Cerebellar nuclear complex (tissue), 1 donor: ENCODE results near the gene P2RY8.
"Not testable (repeated sequence)": the region's sequence is repeated elsewhere in the genome, so short reads cannot be mapped to it uniquely, and the experiment has no call there.

Experiments used
- DNase-seq, 2 experiments: peaks; one replicate each; lab custom pipeline; 2025; lab: John Stamatoyannopoulos, UW

Gene P2RY8

GRCh38 chrX:1464041-1464970 lies 72.7 kb downstream of the P2RY8 start:
- no peak for DNase-seq

DNA sequence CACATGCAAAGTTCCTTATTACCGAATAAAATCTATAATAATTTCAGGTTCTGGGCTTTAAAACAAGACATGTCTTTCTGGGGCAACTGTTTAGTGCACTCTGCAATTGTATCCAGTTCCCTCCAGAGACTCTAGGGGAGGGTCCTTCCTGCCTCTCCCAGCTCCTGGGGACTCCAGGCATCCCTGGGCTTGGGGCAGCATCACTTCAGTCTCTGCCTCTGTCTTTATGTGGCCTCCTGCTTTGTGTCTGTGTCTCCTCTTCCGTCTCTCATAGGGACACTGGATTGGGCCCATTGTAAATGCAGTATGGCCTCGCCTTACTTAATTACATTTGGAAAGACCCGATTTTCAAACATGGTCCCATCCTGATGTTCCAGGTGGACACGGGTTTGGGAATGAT lies 73.4 kb downstream of the P2RY8 start:
- no peak for DNase-seq

- no peak for DNase-seq
Observed at GRCh38 chrX:1462596-1463251, 74.3 kb downstream of the P2RY8 start.

- DNase-seq: no peak
Observed at GRCh38 chrX:1462110-1462509, 74.9 kb downstream of the P2RY8 start.

GRCh38 chrX:1455948-1456280 lies 81.1 kb downstream of the P2RY8 start:
- DNase-seq: no peak

- DNase-seq: no peak
Observed at GRCh38 chrX:1453951-1454785, 82.8 kb downstream of the P2RY8 start.

DNA sequence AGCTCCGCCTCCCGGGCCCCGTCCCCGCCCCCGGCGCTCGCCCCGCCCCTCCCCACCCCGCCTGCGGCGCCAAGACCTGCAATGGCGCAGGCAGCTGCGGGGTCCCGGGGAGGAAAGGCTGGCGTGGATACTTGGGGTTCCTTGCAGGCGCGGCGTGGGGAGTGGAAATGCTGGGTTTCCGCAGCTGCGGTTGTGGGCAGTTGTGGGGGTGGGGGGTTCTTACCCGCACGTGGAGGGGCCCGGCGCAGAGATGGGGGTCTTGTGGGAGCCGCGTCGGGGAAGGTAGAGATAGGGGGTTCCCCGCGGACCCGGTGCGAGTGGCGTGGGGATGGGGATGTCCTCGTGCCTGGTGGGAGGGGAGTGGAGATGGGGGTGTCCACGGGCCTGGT lies 83.6 kb downstream of the P2RY8 start:
- no peak for DNase-seq

DNA sequence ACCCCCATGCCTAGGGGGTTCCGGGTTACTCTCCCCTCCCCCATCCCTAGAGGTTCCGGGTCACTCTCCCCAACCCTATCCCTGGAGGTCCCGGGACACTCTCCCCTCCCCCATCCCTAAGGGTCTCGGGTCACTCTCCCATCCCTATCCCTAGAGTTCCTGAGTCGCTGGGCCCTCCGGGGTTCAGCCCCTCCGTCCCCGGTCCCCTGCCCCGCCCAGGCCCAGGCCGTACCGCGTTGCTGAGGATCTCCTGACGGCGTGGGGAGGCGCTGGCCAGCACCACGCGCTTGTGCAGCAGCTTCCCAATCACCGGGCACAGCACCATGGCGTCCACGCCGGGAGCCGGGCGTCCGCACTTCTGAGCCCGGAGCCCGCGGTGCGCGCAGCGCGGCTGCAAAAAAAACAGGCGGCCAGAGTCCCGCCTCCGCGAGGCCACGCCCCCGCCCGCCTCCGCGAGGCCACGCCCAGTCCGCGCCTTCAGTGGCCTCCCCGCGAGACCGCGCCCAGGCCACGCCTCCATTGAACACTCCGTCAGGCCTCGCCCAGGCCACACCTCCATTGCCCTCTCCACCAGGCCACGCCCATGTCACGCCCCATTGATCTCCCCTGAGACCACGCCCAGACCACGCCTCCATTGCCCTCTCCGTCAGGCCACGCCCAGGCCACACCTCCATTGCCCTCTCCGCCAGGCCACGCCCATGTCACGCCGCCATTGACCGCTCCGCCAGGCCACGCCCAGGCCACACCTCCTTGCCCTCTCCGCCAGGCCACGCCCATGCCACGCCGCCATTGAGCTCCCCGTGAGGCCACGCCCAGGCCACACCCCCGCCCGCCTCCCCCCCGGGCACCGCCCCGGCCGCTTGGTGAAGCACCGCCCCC lies 84.2 kb downstream of the P2RY8 start, which contains the start of gene ASMTL:
TSS of gene ASMTL (minus strand) at position 394 of the 879 bp plus-strand sequence. CDS start at position 325, 69 bp downstream.
- no peak for DNase-seq

DNA sequence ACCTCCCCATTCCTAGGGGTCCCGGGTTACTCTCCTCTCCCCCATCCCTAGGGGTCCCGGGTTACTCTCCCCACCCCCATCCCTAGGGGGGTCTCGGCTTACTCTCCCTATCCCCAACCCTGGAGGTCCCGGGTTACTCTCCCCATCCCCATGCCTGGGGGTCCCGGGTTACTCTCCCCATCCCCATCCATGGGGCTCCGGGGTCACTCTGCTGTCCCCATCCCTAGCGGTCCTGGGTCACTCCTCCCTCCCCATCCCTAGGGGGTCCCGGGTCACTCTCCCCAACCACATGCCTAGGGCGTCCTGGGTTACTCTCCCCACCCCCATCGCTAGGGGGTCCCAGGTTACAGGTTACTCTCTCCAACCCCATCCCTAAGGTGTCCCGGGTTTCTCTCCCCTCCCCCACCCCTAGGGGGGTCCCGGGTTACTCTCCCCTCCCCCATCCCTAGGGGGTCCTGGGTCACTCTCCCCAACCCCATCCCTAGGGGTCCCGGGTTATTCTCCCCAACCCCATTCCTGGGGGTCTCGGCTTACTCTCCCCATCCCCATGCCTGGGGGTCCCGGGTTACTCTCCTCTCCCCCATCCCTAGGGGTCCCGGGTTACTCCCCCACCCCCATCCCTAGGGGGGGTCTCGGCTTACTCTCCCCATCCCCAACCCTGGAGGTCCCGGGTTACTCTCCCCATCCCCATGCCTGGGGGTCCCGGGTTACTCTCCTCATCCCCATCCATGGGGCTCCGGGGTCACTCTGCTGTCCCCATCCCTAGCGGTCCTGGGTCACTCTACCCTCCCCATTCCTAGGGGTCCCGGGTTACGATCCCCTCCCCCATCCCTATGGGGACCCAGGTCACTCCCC lies 85.1 kb downstream of the P2RY8 start:
- DNase-seq: no peak

DNA sequence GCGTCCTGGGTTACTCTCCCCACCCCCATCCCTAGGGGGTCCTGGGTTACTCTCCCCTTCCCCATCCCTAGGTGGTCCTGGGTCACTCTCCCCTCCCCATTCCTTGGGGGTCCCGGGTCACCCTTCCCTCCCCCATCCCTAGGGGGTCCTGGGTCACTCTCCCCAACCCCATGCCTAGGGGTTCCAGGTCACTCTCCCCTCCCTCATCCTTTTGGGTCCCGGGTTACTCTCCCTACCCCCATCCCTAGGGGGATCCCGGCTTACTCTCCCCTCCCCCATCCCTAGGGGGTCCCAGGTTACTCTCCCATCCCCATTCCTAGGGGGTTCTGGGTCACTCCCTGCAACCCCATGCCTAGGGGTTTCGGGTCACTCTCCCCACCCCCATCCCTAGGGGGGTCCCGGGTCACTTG lies 85.7 kb downstream of the P2RY8 start:
- DNase-seq: no peak

GRCh38 chrX:1450361-1451161 lies 86.4 kb downstream of the P2RY8 start:
- DNase-seq: no peak

DNA sequence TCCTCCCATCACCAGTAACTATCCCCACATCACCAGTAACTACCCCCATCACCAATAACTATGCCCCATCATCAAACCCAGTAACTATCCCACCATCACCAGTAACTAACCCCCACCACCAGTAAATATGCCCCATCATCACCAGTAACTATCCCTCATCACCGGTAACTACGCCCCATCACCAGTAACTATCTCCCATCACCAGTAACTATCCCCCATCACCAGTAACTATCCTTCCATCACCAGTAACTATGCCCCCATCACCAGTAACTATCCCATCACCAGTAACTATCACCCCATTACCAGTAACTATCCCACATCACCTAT lies 87.2 kb downstream of the P2RY8 start:
- no peak for DNase-seq

GRCh38 chrX:1449036-1449822 lies 87.8 kb downstream of the P2RY8 start:
- DNase-seq: no peak

- not testable (repeated sequence) for DNase-seq
Observed at GRCh38 chrX:1448573-1449001, 88.4 kb downstream of the P2RY8 start.

DNA sequence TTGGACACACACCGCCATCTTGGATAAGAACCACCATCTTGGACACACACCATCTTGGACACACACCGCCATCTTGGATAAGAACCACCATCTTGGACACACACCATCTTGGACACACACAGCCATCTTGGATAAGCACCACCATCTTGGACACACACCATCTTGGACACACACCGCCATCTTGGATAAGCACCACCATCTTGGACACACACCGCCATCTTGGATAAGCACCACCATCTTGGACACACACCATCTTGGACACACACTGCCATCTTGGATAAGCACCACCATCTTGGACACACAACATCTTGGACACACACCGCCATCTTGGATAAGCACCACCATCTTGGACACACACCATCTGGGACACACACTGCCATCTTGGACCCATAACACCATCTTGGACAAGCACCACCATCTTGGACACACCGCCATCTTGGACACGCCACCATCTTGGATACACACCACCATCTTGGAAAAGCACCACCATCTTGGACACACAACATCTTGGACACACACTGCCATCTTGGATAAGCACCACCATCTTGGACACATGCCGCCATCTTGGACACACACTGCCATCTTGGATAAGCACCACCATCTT lies 88.9 kb downstream of the P2RY8 start:
- DNase-seq: not testable (repeated sequence)

DNA sequence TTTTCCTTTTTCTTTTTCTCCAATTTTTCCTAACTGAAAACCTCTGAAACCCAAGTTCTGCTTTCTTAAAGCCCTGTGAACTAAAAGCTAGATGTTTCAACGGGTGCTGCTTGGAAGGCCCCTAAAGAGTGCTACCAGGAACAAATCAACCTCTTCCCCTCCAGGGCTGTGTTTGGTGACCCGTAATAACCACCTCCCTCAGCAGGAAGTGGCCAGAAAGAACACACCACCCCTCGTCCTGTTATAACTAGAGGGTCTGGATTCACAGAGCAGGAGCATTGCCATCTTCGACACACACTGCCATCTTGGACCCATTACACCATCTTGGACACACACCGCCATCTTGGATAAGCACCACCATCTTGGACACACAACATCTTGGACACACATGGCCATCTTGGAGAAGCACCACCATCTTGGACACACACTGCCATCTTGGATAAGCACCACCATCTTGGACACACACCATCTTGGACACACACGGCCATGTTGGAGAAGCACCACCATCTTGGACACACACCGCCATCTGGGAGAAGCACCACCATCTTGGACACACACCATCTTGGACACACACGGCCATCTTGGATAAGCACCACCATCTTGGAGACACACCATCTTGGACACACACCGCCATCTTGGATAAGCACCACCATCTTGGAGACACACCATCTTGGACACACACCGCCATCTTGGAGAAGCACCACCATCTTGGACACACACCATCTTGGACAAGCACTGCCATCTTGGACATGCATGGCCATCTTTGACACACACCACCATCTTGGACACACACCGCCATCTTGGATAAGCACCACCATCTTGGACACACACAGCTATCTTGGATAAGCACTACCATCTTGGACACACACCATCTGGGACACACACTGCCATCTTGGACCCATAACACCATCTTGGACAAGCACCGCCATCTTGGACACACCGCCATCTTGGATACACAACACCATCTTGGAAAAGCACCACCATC lies 89.7 kb downstream of the P2RY8 start:
- DNase-seq: not testable (repeated sequence)
